OCI-LY3 (cell line): Measurements from ENCODE around the gene MAP2K3.
"Not testable (repeated sequence)": the region's sequence is repeated elsewhere in the genome, so short reads cannot be mapped to it uniquely, and the experiment has no call there.

ENCODE experiments used
- H2AFZ ChIP-seq: fragments of 200-600, 300-600 bp; shearing (Covaris generic); 2 replicates; pipeline ENCODE4 v1.6.0; 2014; ENCODE audit warnings: antibody characterized with exemption, low read depth, low read length
- H3K27ac ChIP-seq: fragments of 200-600, 300-600 bp; sonication (generic); 2 replicates; pipeline ENCODE4 v1.5.1; 2014; ENCODE audit warnings: mild to moderate bottlenecking, low read length, moderate library complexity, mixed read lengths
- H3K27me3 ChIP-seq: fragments of 200-600, 300-600 bp; sonication (generic); 2 replicates; pipeline ENCODE4 v1.6.1; 2014; ENCODE audit warnings: low read depth, low read length, mixed read lengths
- H3K36me3 ChIP-seq: fragments of 200-600, 300-600 bp; sonication (generic); replicated peaks from 2 replicates; pipeline ENCODE3; 2014; ENCODE audit warnings: low read depth, low read length, mixed read lengths
- H3K4me1 ChIP-seq: fragments of 300-600, 200-600 bp; sonication (generic); 2 replicates; pipeline ENCODE4 v1.6.1; 2014; ENCODE audit warnings: low read length, mixed read lengths
- H3K4me2 ChIP-seq: fragments of 200-600, 300-600 bp; sonication (generic); 2 replicates; pipeline ENCODE4 v1.6.1; 2014; ENCODE audit warnings: low read length, mixed read lengths
- H3K4me3 ChIP-seq: fragments of 300-600, 200-600 bp; sonication (generic); 2 replicates; pipeline ENCODE4 v1.5.1; 2014; ENCODE audit warnings: antibody characterized with exemption, mild to moderate bottlenecking, low read length, moderate library complexity
- H3K79me2 ChIP-seq: fragments of 300-600, 200-600 bp; shearing (Covaris generic); 2 replicates; pipeline ENCODE4 v1.6.1; 2014; ENCODE audit warnings: mild to moderate bottlenecking, low read length, mixed read lengths
- H3K9ac ChIP-seq: fragments of 300-600, 200-600 bp; shearing (Covaris generic); 2 replicates; pipeline ENCODE4 v1.6.0; 2014; ENCODE audit warnings: mild to moderate bottlenecking, low read length, moderate library complexity
- H3K9me3 ChIP-seq: fragments of 200-600, 300-600 bp; shearing (Covaris generic); 2 replicates; pipeline ENCODE4 v1.6.1; 2014; ENCODE audit warnings: low read length, mixed read lengths; ENCODE audit not compliant: insufficient read depth
- H4K20me1 ChIP-seq: fragments of 200-600, 300-600 bp; sonication (generic); 2 replicates; pipeline ENCODE4 v1.6.1; 2016; ENCODE audit warnings: low read length, mixed read lengths; ENCODE audit not compliant: insufficient read depth
- EZH2phosphoT487 ChIP-seq: fragments of 200-600 bp; shearing (Covaris generic); IDR thresholded peaks from 2 replicates; pipeline ENCODE4 v1.6.1; 2018; ENCODE audit warnings: antibody characterized with exemption, mixed run types, low read depth
- TF ChIP-seq, protein P1 (sequence below): fragments of 200-600, 300-600 bp; sonication (generic); IDR thresholded peaks from 2 replicates; pipeline ENCODE4 v1.5.1; 2014; ENCODE audit warnings: antibody characterized with exemption, low read length, low read depth

The MAP2K3 gene

DNA sequence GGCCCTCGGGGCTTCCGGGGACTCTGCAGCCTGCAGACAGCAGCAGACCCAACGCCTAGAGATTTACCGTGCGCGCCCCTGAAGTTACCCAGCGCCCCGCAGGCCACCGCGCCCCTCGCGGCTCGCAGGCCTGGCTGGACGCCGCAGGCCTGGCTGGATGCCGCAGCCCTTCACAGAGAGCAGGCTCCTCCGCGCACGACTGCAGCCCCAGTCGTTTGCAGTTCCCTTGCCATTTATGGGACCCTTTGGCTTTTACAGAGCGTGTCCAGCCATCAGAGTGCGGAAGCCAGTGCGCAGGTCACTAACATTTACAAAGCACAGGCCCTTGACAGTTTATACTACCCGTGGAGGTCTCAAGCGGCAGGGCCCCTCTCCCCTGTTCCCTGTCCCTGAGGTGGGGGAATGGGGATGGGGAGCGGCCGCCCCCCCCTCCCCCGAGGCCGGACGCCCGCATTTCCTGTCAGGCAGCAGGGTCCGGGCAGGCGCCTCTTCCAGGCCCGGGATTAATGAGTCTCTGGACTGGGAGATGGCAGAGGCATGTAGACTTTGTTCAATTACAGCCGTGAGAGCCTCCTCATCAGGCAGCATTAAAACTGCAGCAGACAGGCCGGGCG, 32.5 kb downstream of the MAP2K3 start:
- H3K4me3 ChIP-seq, H3K9me3 ChIP-seq, H3K4me2 ChIP-seq, H3K4me1 ChIP-seq, H3K9ac ChIP-seq, H3K36me3 ChIP-seq, H2AFZ ChIP-seq, H3K27me3 ChIP-seq, H3K27ac ChIP-seq, H4K20me1 ChIP-seq, H3K79me2 ChIP-seq: not testable (repeated sequence)

DNA sequence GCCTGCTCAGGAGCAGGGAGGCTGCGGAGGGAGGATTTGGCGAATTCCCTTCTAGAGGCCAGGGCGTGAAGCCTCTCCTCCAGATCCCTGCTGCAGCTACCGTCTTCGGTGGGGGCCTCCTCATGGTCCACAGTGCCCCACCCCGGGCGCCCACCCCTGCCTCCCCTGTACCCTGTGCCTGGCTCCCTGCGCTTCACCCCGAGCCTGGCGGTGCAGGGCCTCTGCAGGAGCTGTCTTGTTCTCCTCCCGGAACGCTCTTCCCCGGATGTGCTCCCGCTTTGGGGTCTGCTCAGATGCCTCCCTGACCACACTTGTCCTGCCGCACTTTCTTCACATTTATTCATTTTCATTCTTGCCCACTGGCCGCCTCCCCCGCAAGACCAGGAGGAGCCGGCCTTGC, 33.3 kb downstream of the MAP2K3 start:
- not testable (repeated sequence) for H3K27ac ChIP-seq, H3K4me1 ChIP-seq, H4K20me1 ChIP-seq, H3K9ac ChIP-seq, H2AFZ ChIP-seq, H3K4me3 ChIP-seq, H3K9me3 ChIP-seq, H3K4me2 ChIP-seq, H3K79me2 ChIP-seq, H3K27me3 ChIP-seq, H3K36me3 ChIP-seq

DNA sequence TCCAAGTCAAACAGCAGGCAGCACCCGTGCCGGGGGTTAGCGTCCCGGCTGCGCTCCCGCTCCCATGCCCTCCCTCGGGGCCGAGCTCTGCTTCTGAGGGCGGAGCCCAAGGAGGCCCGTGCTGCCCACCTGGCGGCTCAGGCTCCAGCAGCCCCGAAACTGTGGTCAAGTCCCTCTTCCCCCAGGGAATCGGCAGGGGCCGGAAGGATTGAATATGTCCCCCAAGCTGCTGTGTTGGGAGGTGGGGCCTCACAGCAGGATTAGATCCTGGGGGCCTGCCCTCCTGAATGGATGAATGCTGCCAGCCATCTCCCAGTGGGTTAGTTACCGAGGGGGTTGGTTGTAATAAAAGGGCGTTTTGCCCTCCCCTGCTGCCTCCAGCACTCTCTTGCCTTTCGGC, 33.9 kb downstream of the MAP2K3 start:
- H3K4me1 ChIP-seq: no peaks in the 10 kb centered on the region
- no peak overlapping the region for H3K4me2 ChIP-seq

DNA sequence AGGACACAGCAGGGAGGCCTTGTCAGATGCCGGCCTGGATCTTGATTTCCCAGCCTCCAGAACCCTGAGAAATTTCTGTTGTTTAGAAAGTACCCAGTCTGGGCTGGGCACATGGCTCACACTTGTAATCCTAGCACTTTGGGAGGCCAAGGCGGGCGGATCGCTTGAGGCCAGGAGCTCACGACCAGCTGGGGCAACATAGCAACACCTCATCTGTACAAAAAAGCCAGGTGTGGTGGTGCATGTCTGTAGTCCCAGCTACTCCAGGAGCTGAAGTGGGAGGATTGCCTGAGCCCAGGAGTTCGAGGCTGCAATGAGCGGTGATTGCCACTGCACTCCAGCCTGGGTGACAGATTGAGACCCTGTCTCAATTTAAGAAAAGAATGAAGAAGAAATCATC, 34.3 kb downstream of the MAP2K3 start:
- H3K36me3 ChIP-seq, H3K4me2 ChIP-seq, H3K79me2 ChIP-seq, H4K20me1 ChIP-seq, H3K4me1 ChIP-seq, H2AFZ ChIP-seq, H3K27me3 ChIP-seq, H3K9ac ChIP-seq, H3K4me3 ChIP-seq, H3K27ac ChIP-seq, H3K9me3 ChIP-seq: not testable (repeated sequence)

More for the DNA sequence above, 33.9 kb downstream of the MAP2K3 start:
- Histone ChIP-seq H4K20me1 (no peaks in the 10 kb centered on the region), H3K36me3 (no peaks in the 10 kb centered on the region), H3K79me2 (no peaks in the 10 kb centered on the region), H3K9me3 (no peaks in the 10 kb centered on the region), H3K9ac (no peak overlapping the region), H3K27ac (no peak overlapping the region), H3K27me3 (no peaks in the 10 kb centered on the region), H3K4me3 (no peak overlapping the region), H2AFZ (no peak overlapping the region)
- no peak for TF ChIP-seq EZH2phosphoT487
- TF ChIP-seq, protein P1, sequence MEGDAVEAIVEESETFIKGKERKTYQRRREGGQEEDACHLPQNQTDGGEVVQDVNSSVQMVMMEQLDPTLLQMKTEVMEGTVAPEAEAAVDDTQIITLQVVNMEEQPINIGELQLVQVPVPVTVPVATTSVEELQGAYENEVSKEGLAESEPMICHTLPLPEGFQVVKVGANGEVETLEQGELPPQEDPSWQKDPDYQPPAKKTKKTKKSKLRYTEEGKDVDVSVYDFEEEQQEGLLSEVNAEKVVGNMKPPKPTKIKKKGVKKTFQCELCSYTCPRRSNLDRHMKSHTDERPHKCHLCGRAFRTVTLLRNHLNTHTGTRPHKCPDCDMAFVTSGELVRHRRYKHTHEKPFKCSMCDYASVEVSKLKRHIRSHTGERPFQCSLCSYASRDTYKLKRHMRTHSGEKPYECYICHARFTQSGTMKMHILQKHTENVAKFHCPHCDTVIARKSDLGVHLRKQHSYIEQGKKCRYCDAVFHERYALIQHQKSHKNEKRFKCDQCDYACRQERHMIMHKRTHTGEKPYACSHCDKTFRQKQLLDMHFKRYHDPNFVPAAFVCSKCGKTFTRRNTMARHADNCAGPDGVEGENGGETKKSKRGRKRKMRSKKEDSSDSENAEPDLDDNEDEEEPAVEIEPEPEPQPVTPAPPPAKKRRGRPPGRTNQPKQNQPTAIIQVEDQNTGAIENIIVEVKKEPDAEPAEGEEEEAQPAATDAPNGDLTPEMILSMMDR: no peak

DNA sequence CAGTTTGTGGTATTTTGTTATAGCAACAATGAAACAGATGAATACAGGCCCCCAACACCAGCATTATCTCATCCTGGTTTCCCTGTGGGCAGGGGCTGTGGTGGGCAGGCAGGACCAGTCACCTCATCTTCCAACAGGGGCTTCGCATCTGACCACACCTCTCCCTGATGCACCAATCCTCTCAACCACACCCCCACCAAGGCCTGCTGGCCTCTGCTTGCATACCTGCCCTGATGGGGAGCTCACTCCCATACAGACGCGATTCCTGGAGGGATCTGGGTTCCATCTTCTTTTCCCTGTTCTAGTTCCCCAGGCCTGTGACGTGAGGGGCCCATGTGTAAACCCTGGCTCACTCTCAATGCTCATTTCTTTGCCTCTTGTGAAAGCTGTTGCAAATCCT, 34.7 kb downstream of the MAP2K3 start:
- H2AFZ ChIP-seq, H3K9ac ChIP-seq, H3K79me2 ChIP-seq, H3K4me2 ChIP-seq, H3K4me3 ChIP-seq, H3K4me1 ChIP-seq, H3K36me3 ChIP-seq, H3K27me3 ChIP-seq, H3K27ac ChIP-seq, H4K20me1 ChIP-seq, H3K9me3 ChIP-seq: not testable (repeated sequence)

DNA sequence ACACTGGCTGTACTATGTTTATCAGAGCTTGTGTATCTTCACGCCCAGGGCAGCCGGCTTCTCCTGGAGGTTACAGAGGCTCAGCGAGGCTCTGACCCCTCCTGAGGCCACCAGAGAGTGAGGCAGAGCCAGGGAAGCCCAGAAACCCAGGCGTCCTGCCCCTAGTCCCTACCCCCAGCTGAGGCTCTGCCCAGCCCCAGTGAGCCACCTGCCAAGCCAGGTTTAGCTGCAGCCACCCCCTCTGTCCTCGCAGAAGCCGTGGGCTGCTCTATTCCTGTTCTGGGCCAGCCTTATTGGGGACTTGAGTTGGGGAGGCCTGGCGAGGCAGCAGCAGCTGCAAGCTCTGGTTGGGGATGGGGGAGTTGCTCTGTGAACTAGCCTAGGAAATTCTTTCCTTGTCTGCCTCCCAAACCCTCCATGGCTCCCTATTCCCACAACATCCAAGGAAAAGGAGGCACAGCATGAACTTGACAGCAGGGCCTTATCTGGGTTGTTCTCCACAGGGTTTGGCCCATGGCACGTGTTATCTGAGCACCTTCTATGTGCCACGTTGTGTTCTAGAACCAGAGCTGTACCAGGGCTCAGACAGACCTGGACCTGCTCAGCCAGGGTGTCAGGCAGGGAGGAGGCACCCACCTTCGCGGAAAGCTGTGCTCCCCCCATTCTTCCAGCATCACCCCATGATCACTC, 35.3 kb downstream of the MAP2K3 start:
- H3K4me2 ChIP-seq, H3K27me3 ChIP-seq, H3K4me3 ChIP-seq, H3K36me3 ChIP-seq, H3K79me2 ChIP-seq, H3K9me3 ChIP-seq, H2AFZ ChIP-seq, H4K20me1 ChIP-seq, H3K4me1 ChIP-seq, H3K27ac ChIP-seq, H3K9ac ChIP-seq: not testable (repeated sequence)

DNA sequence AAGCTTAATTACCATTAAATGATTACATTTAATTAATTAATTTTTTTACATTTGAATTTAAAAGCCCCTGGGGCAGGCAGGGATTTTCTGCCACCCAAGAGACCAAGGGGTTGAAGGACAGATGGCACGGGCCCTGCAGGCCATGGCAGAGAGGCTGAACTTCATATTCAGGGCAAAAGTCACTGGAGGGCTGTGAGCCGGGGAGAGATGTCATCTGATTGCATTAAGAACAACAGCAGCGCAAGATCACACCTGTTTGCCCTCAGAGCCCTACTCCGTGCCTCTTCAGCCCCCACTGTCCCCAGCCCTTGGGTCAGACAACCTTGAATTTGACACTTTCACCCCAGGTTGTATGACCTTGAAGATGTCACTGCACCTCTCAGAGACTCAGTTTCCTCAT, 35.9 kb downstream of the MAP2K3 start:
- H3K9me3 ChIP-seq, H3K4me2 ChIP-seq, H3K27ac ChIP-seq, H3K36me3 ChIP-seq, H4K20me1 ChIP-seq, H3K27me3 ChIP-seq, H3K9ac ChIP-seq, H3K4me3 ChIP-seq, H3K79me2 ChIP-seq, H2AFZ ChIP-seq, H3K4me1 ChIP-seq: not testable (repeated sequence)

DNA sequence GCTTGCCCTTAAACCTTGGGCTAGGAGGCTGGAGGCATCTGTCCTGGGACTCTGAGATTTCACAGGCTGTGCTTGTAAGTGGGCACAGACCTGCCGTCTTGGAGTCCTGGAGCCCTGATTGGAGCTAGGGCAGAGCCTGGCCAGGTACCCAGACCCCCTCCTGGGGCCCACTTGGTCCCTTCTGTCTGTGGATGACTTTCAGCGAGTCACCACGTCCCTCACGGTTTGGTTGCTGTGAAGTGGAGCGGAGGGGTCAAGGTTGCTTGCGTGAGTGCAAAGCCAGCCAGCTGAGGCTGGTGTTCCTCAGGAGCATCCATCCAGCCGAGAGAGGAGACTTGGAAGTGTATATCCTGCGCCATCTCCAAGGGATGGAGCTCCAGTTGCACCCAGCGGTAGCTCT, 36.5 kb downstream of the MAP2K3 start:
- not testable (repeated sequence) for H3K4me3 ChIP-seq, H3K4me2 ChIP-seq, H3K9me3 ChIP-seq, H3K27me3 ChIP-seq, H4K20me1 ChIP-seq, H3K9ac ChIP-seq, H2AFZ ChIP-seq, H3K4me1 ChIP-seq, H3K79me2 ChIP-seq, H3K36me3 ChIP-seq, H3K27ac ChIP-seq

DNA sequence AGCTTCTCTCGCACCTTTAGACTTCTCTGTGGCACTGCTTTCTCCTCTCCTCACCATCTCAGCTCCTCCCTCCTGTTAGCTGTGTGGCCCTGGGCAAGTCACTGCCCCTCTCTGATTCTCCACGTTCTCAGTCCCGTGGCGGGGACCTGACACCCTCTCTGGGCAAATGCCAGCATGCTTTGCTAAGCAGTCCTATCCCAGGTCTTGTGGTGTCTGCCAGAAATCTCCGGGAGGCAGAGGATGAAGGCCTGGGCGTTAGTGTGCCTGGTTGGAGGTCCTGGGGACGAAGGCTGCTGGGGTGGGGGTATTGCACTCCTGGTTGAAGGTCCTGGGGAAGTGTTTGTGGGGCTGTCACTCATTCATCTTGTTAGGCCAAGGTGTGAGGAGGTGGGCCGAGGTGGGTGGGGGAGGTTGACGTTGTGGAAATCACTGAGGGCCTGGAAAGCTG, 37.3 kb downstream of the MAP2K3 start:
- H3K36me3 ChIP-seq, H3K4me1 ChIP-seq, H4K20me1 ChIP-seq: not testable (repeated sequence)

More for the DNA sequence above, 37.3 kb downstream of the MAP2K3 start:
- H3K4me2 ChIP-seq, H2AFZ ChIP-seq, H3K27ac ChIP-seq, H3K9ac ChIP-seq, H3K9me3 ChIP-seq, H3K4me3 ChIP-seq, H3K79me2 ChIP-seq, H3K27me3 ChIP-seq: not testable (repeated sequence)
